A549 treated with ZK216348 at 1 μM for 4 hours (cell line): Measurements from ENCODE around the gene E2F4. TPM values are rescaled to one million over a fixed set of nuclear protein-coding genes. Genes with fewer than 3 reads are reported as not detected.

ENCODE experiments used
- total RNA-seq: library from RNA; stranded (reverse); fragments of 200-300 nt; extraction: Qiagen RNA extraction; gene quantifications from 5 replicates; pipeline ENCODE4 v1.2.3, GENCODE V29; 2022; ENCODE audit warnings: low read depth

Gene E2F4, protein sequence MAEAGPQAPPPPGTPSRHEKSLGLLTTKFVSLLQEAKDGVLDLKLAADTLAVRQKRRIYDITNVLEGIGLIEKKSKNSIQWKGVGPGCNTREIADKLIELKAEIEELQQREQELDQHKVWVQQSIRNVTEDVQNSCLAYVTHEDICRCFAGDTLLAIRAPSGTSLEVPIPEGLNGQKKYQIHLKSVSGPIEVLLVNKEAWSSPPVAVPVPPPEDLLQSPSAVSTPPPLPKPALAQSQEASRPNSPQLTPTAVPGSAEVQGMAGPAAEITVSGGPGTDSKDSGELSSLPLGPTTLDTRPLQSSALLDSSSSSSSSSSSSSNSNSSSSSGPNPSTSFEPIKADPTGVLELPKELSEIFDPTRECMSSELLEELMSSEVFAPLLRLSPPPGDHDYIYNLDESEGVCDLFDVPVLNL
- total RNA-seq: 64.0 to 101 TPM (median 98.3 TPM) in 5 replicates

DNA sequence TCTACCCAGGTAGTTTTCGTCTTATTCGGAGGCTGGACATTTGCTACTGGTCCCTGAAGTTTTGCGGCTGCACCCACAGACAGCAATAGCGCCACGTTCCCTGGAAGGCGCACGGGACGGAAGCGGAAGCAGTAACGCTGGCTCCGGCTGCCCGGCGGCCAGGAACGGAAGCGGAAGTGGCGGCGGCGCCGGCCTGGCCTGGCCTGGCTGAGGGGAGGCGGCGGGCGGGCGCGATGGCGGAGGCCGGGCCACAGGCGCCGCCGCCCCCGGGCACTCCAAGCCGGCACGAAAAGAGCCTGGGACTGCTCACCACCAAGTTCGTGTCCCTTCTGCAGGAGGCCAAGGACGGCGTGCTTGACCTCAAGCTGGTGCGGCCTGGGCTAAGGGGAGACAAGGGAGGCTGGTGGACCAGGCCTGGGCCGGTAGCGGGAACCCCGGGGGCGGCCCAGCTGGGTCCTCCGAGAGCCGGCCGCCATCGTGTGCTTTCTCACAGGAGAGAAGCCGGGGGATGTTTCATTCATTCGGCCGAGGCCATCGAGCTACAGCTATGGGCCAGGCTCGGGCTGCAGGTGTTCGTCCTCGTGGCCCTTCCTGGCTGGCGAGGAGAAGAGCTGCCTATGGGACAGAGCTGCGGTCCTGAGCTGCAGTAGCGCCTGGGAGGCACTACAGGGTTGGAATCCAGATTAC, at the start of gene E2F4:
E2F4 (plus strand) TSS at position 161 of the 687 bp plus-strand sequence; CDS start at position 234, 73 bp downstream.

DNA sequence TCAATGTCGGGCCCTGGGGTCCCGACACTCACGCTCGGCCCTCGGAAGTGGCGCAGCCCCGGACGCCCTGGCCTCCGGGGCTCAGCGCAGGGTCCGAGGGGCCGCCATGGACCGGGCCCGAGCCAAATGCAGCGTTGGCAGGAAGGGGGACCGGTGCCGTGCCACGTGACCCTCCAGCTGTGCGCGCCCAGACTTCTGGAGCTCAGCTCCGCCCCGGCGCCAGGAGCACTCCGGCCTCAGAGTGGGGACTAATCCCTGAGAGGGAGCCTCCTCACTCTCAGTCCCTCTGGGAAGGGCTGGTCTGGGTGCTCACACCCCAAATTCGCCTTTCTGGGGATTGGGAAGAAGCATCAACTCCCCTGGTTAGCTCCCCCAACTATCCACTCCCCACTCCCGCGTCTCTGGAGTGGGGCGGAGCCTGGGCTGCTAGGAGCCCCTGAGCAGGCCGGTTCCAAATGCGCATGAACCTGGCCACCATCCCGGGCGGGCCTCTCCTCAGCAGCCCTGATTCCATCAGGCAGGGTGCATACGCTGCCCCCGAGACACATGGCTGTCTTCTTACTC, 41.0 kb upstream of the E2F4 start, which contains the start of gene B3GNT9:
B3GNT9 (minus strand) TSS at position 166 of the 564 bp plus-strand sequence. CDS start 513 bp downstream, outside the sequence.

DNA sequence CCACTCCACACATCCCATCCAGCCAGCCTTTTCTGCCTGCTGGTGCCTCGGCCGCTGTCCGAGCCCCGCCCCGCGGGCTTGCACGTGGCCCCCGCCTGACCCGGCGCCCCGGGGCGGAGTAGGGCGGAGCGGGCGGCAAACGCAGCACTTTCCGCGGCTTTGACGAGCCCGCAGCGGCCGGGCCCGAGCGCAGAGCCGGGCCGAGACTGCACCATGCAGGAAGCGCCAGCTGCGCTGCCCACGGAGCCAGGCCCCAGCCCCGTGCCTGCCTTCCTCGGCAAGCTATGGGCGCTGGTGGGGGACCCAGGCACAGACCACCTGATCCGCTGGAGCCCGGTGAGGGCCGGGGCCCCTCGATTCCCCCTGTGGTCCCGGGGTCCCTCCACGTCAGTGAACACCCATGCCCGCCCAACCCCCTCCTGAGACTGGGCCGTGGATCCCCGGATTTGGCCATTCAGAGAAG, 27.3 kb upstream of the E2F4 start, which contains the start of gene HSF4:
HSF4 (plus strand) TSS at position 147 of the 463 bp plus-strand sequence; CDS start at position 214, 67 bp downstream.

DNA sequence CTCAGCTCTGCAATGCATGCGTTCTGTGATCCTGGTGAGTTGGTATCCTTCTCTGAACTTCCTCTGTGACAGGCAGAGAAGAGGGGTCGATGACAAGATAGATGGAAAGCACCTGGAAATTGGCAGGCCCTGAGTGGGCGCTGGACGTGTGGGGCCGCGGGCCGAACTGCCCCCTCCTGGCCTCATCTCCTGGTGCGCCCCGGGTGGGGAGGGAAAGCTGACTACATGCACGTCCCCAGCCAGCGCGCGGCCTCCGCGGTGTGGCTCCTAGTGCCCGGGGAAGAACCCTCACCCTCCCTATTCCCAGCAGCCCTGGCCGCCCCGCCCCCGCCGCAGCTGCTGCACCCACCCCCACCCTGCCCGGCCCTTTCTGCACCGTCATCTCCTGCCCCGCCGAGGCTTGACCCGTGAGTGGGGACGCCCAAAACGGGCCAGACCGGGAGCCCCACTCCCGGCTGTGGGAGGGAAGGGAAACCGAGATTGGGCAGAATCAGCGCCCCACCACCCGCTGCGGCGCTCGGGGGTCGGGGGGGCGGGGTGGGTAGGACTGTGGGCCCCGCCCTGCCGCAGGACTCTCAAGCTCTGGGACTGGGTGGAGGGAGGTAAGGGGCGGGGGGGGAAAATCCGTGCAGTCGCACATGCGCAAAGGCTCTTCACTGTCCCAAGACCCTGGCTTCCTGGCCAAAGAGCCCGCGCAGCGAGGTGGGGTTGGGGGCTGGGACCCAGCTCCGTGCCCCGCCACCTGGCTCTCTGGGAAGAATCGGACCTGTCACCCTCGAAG, 21.6 kb upstream of the E2F4 start, which contains the start of gene NOL3:
NOL3 (plus strand) TSS at position 371 of the 781 bp plus-strand sequence.

DNA sequence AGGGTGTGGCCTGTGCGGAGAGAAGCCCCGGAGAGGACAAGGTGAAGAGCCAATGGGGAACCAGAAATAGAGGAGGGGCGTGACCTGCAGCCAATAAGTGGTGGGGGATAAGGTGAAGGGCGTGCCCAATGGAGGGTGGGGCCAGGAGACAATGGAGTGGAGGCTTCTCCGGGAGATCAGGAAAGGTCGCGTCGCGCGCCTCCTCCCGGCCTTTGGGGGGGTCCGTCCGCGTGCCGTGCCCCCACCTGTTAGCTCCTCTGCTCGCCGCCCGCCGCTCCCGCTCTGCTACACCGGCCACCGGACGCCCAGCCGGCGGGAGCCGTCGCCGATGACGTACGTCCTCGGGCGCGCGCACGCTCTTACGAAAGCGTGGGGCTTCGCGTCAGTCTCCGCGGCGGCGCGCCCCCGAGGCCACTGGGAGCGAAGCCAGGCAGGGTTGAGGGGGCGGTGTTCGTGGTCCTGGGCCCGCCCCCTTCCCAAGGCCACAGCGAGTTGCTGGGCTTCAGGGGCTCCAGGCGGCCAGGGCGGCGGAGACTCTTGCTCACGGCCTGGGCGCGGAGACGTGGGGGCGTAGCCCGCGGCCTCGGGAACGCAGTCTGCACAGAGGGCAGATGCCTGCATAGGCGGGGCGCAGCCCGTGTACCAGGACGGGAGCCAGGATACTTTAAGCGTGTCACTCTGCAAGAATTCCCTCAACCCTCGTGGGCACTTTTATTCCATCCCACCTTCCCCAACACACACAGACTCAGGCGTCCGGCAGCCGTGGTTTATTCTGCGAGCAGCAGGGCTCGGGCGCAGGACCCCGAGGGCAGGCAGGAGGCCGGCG, 8.1 kb upstream of the E2F4 start, which contains the start of gene MATCAP1:
MATCAP1 (minus strand) TSS at position 337 of the 826 bp plus-strand sequence. CDS start 3,353 bp downstream, outside the sequence.

DNA sequence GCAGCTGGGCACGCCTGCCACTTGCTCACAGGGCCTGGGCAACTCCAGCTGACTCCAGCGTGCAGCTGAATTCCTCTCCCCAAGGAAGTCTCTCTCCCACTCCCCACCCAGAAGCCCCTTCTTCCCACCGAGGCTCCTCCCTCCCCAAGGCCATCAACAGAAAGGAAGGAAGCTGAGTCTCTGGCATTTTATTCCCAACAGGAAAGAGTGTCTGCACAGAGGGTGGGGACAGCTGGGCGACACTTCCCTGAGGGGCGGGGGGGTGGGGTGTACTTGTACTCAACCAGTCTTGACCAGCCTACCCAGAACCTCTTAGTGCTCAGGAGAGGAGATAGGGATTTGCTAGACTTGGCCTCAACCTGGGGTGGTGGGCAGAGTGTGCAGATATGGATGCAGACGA, 1.9 kb upstream of the E2F4 start, which contains the start of gene EXOC3L1:
EXOC3L1 (minus strand) TSS at position 96 of the 400 bp plus-strand sequence. CDS start 460 bp downstream, outside the sequence.

DNA sequence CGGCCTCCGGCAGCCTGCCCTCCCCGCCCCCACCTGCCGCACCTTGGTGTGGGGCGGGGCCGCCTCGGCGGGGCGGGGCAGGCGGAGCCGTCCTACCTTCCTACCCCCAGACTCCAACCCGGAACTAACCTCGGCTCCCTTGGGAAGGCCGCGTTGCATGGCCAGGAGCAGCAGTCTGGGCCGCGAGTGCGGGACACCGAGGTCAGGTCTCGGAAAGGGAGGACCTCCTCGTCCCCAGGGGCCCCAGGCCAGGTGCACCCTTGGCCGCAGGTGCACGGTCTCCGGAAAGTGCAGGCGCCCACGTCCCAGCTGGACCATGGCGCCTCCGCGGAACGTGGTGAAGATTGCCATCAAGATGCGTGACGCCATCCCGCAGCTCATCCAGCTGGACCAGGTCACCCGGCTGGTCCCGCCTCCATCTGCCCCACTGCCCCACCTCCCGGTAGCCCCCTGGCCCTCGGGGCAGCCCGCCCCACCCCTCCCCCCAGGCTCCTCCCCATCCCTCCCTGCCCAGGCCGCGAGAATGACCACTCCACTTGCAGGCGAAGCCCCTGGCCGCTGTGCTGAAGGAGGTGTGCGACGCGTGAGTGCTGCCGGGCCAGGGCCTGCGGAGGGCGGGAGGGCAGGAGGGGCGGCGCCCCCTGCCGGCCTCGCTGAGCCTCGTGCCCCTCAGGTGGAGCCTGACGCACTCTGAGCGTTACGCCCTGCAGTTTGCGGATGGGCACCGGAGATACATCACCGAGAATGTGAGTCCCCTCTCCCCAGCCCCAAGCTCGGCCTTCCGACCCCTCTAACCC, 7.3 kb downstream of the E2F4 start, which contains the start of gene ELMO3:
ELMO3 (plus strand) TSS at position 121 of the 797 bp plus-strand sequence; CDS start at position 317, 196 bp downstream.

DNA sequence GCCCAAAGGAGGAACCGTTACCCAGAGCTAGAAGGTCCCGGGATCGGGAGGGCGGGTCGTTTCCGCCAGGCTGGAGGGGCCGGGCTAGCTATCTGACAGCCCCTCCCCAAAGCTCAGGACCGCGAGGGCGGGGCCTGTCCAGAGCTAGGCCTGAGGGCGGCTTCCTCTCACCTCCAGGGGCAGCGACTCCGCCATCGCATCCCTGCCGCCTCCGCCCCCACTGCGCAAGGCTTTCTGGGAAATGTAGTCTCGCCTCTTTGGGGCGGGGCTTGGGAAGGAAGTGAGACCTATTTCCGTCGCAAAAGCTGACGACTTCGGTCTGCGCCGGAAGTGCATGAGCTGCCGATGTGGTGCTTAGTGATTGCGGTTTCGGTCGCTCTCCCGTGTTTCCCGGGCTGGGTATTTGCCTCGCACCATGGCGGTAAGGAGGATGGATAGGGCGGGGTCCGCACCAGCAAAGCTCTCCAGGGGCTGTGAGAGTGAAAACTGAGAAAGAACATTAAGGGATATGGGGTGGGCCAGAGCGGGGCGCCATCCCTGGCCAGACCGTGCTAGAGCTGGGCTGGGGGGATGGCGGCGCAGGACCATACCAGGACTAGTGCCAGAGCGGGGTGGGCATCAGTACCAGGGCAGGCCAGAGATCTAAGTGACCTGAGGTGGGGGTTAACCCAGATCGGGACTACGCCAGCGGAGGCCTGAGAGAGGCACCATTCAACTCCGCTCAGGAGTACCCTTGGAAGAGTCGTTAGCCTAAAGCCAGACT, 35.0 kb downstream of the E2F4 start, which contains the start of gene TMEM208:
TMEM208 (plus strand) TSS at position 327 of the 763 bp plus-strand sequence; CDS start at position 416, 89 bp downstream.

DNA sequence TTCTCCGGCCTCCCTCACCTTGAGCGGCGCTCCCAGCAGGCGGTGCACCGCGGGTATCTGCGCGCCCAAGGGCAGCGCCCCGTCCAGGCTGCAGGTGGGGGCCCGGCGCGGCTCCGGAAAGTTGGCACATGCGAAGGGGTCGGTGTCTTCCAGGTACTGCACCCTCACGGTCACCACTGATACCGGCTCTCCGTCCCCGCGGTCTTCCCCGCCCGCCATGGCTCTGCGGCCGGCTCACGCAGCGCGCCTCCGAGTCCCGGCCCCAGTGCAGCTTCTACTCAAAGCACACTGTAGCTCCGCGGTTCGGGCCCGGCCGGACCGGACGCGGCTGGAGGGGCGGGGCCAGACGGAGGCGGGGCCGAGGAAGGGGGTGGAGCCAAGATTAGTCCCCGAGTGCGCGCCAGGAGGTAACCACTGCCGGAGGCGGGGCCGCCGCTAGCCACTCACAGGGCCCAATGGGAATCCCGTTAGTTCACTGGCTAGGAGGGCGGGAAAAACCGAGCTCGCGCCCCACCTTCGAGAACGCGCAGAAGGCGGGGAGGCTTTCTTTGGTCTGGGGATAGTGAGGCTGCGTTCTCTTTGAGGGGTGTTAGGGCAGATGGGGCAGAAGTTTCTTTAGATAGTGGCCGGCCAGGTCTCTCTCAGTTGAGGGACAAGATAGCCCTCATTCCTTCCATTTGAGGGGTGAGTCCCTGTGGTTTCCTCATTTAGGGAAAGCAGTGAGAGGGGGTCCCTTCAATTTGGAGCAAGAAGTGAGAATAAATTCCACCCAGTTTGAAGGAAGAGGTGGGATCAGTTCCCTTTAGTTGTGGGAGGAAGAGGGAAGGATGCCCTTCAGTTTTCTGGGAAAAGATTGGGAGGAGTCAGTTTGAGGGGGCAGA, 55.5 kb downstream of the E2F4 start, which contains the start of gene FHOD1:
FHOD1 (minus strand) TSS at position 290 of the 881 bp plus-strand sequence; CDS start at position 219, 71 bp downstream.

Other genes starting within 250 kb of the E2F4 start
- gene CES3, start 230.9 kb upstream of the E2F4 start, total RNA-seq: 1.7 to 4.1 TPM (median 2.0 TPM) in 5 replicates
- gene CES4A, start 203.6 kb upstream of the E2F4 start, total RNA-seq: 1.4 to 3.0 TPM (median 2.4 TPM) in 5 replicates
- 43.7 to 61.8 TPM (median 54.2 TPM) in 5 replicates for gene CBFB, start 163.0 kb upstream of the E2F4 start, total RNA-seq
- gene PHAF1, start 82.2 kb upstream of the E2F4 start, total RNA-seq: 22.9 to 28.3 TPM (median 25.1 TPM) in 5 replicates
- gene B3GNT9, start 41.2 kb upstream of the E2F4 start, total RNA-seq: 6.2 to 10.8 TPM (median 8.8 TPM) in 5 replicates
- 8.5 to 23.1 TPM (median 20.9 TPM) in 5 replicates for gene TRADD, start 32.2 kb upstream of the E2F4 start, total RNA-seq
- gene FBXL8, start 32.2 kb upstream of the E2F4 start, total RNA-seq: 4.4 to 12.7 TPM (median 9.8 TPM) in 5 replicates
- 10.2 to 23.3 TPM (median 14.8 TPM) in 5 replicates for gene HSF4, start 27.4 kb upstream of the E2F4 start, total RNA-seq
- 54.6 to 75.8 TPM (median 68.3 TPM) in 5 replicates for gene NOL3, start 21.6 kb upstream of the E2F4 start, total RNA-seq
- gene MATCAP1, start 8.2 kb upstream of the E2F4 start, total RNA-seq: 3.7 to 7.9 TPM (median 6.9 TPM) in 5 replicates
- 0.07 to 0.27 TPM (median 0.27 TPM) in 3 of 5 replicates, not detected in the others for gene EXOC3L1, start 2.0 kb upstream of the E2F4 start, total RNA-seq
- 0.61 to 1.9 TPM (median 1.3 TPM) in 5 replicates for gene ELMO3, start 7.0 kb downstream of the E2F4 start, total RNA-seq
- gene TMEM208, start 35.0 kb downstream of the E2F4 start, total RNA-seq: 78.6 to 99.6 TPM (median 92.1 TPM) in 5 replicates
- 34.5 to 67.0 TPM (median 52.3 TPM) in 5 replicates for gene FHOD1, start 55.3 kb downstream of the E2F4 start, total RNA-seq
- 1.0 to 2.1 TPM (median 1.6 TPM) in 5 replicates for gene SLC9A5, start 56.8 kb downstream of the E2F4 start, total RNA-seq
- gene PLEKHG4, start 87.4 kb downstream of the E2F4 start, total RNA-seq: 11.2 to 17.2 TPM (median 15.7 TPM) in 5 replicates
- 0.06 to 0.45 TPM in 2 of 5 replicates, not detected in the others for gene KCTD19, start 134.6 kb downstream of the E2F4 start, total RNA-seq
- 0.21 to 0.41 TPM in 2 of 5 replicates, not detected in the others for gene LRRC36, start 134.7 kb downstream of the E2F4 start, total RNA-seq
- 7.5 to 12.4 TPM (median 12.3 TPM) in 5 replicates for gene TPPP3, start 201.3 kb downstream of the E2F4 start, total RNA-seq
- 3.7 to 7.1 TPM (median 5.9 TPM) in 5 replicates for gene ZDHHC1, start 224.3 kb downstream of the E2F4 start, total RNA-seq
- 1.4 to 1.7 TPM (median 1.6 TPM) in 5 replicates for gene HSD11B2, start 239.0 kb downstream of the E2F4 start, total RNA-seq